Suprapubic skin (tissue), 4 donors: ENCODE results near the gene SEMA3C.

Experiments
- EP300 ChIP-seq: sonication (generic); formaldehyde crosslinking; IDR thresholded peaks from one replicate; pipeline ENCODE4 v1.6.1; 2017; ENCODE audit warnings: antibody characterized with exemption
- POLR2A ChIP-seq, 2 donors: fragments of 450-650 bp; IDR thresholded peaks; one replicate each; pipeline ENCODE4 v1.6.1; 2017; ENCODE audit warnings: antibody characterized with exemption in 2 of 2, mild to moderate bottlenecking in 2 of 2, moderate library complexity in 2 of 2
- POLR2AphosphoS5 ChIP-seq, 3 donors: sonication (generic); formaldehyde crosslinking; IDR thresholded peaks; one replicate each; pipeline ENCODE4 v1.6.1; 2017; ENCODE audit warnings: antibody characterized with exemption in 3 of 3
- TF ChIP-seq, protein P1 (sequence below), 2 donors: fragments of 200-600 bp in 1 of 2; fragments of 450-650 bp in 1 of 2; sonication (generic) in 1 of 2; IDR thresholded peaks; one replicate each; pipeline ENCODE4 v1.5.1; 2016 to 2019; ENCODE audit warnings: antibody characterized with exemption in 2 of 2, mild to moderate bottlenecking in 1 of 2, moderate library complexity in 1 of 2

DNA sequence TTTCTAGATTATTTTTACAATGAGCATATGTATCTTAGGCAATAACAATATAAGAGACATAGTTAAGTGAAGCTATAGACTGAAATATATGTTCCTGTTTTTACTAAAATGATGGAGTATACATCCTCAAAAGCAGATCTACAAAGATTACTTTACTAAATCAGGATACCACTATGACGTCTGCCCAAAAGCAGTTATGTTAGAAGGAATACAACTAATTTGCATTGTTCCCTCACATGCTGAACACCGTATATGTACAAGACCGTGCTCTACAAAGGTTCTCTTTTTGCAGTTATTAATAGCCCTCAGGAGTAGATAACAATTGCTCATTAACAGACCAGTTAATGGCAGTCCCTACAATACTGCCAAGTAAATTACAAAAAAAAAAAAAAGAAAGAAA, 143.0 kb downstream of the SEMA3C start:
- no peak for TF ChIP-seq POLR2A (IDR thresholded peaks at IDR 0.05)
- TF ChIP-seq POLR2AphosphoS5 (IDR thresholded peaks at IDR 0.05): no peak
- no peak for TF ChIP-seq EP300
- TF ChIP-seq, protein P1, sequence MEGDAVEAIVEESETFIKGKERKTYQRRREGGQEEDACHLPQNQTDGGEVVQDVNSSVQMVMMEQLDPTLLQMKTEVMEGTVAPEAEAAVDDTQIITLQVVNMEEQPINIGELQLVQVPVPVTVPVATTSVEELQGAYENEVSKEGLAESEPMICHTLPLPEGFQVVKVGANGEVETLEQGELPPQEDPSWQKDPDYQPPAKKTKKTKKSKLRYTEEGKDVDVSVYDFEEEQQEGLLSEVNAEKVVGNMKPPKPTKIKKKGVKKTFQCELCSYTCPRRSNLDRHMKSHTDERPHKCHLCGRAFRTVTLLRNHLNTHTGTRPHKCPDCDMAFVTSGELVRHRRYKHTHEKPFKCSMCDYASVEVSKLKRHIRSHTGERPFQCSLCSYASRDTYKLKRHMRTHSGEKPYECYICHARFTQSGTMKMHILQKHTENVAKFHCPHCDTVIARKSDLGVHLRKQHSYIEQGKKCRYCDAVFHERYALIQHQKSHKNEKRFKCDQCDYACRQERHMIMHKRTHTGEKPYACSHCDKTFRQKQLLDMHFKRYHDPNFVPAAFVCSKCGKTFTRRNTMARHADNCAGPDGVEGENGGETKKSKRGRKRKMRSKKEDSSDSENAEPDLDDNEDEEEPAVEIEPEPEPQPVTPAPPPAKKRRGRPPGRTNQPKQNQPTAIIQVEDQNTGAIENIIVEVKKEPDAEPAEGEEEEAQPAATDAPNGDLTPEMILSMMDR (IDR thresholded peaks at IDR 0.05): no peak
